Endothelial cell (in vitro differentiated cells): ENCODE data around the gene ZNF217. TPM values are rescaled to one million over a fixed set of nuclear protein-coding genes. Genes with fewer than 3 reads are reported as not detected.
"Not testable (repeated sequence)": the region's sequence is repeated elsewhere in the genome, so short reads cannot be mapped to it uniquely, and the experiment has no call there.

Experiments
- DNase-seq: peaks from one replicate; pipeline ENCODE4 v3.0.0; 2021; ENCODE audit warnings: low spot score
- H3K27ac Mint-ChIP-seq: one replicate; pipeline ENCODE4 v1.8.0; 2021; ENCODE audit warnings: mixed read lengths, inconsistent platforms; ENCODE audit not compliant: unreplicated experiment
- H3K27me3 Mint-ChIP-seq: one replicate; pipeline ENCODE4 v1.8.0; 2021; ENCODE audit warnings: mild to moderate bottlenecking, moderate library complexity, mixed read lengths, inconsistent platforms; ENCODE audit not compliant: unreplicated experiment
- H3K36me3 Mint-ChIP-seq: one replicate; pipeline ENCODE4 v1.8.0; 2021; ENCODE audit warnings: mild to moderate bottlenecking, low read depth, mixed read lengths, inconsistent platforms; ENCODE audit not compliant: unreplicated experiment
- H3K4me1 Mint-ChIP-seq: one replicate; pipeline ENCODE4 v1.8.0; 2021; ENCODE audit warnings: mild to moderate bottlenecking, mixed read lengths, inconsistent platforms; ENCODE audit not compliant: unreplicated experiment
- H3K4me3 Mint-ChIP-seq: one replicate; pipeline ENCODE4 v1.8.0; 2021; ENCODE audit warnings: mild to moderate bottlenecking, mixed read lengths, inconsistent platforms; ENCODE audit not compliant: unreplicated experiment
- H3K9me3 Mint-ChIP-seq: one replicate; pipeline ENCODE4 v1.8.0; 2021; ENCODE audit warnings: mixed read lengths, inconsistent platforms; ENCODE audit not compliant: unreplicated experiment
- CTCF ChIP-seq: fragments of 200-600 bp; sonication (generic); IDR thresholded peaks from one replicate; pipeline ENCODE4 v1.5.0; 2021; ENCODE audit warnings: antibody characterized with exemption; ENCODE audit not compliant: unreplicated experiment
- total RNA-seq: library from RNA; stranded (reverse); fragmentation: NEBNext Ultra II Directional; extraction: Animal tissue kit (Norgen Biotek cat#: 25700); gene quantifications from one replicate; pipeline ENCODE4 v1.2.1, GENCODE V29; 2021; ENCODE audit not compliant: unreplicated experiment

ZNF217 gene
- total RNA-seq, 1 donor from 2014 or later, result 76.7 TPM

- no peak overlapping the region for H3K4me3 Mint-ChIP-seq
- no peak for DNase-seq
- no peaks in the 10 kb centered on the region for H3K9me3 Mint-ChIP-seq
- no peaks in the 10 kb centered on the region for H3K4me1 Mint-ChIP-seq
- H3K27me3 Mint-ChIP-seq, result peaks cover 2% of the 10 kb centered on the region
- H3K36me3 Mint-ChIP-seq, result no peaks in the 10 kb centered on the region
- H3K27ac Mint-ChIP-seq, result no peak overlapping the region
- no peak for TF ChIP-seq CTCF
Observed at GRCh38 chr20:53550280-53551187, 43.1 kb downstream of the ZNF217 start.

- no peak overlapping the region for H3K27ac Mint-ChIP-seq
- no peaks in the 10 kb centered on the region for H3K9me3 Mint-ChIP-seq
- no peaks in the 10 kb centered on the region for H3K27me3 Mint-ChIP-seq
- TF ChIP-seq CTCF, result peak; percentile 64
- H3K36me3 Mint-ChIP-seq, result no peaks in the 10 kb centered on the region
- DNase-seq, result peak; percentile 58
- no peak overlapping the region for H3K4me3 Mint-ChIP-seq
- no peaks in the 10 kb centered on the region for H3K4me1 Mint-ChIP-seq
Observed at GRCh38 chr20:53547664-53548239, 45.9 kb downstream of the ZNF217 start.

GRCh38 chr20:53539516-53539915, 54.1 kb downstream of the ZNF217 start:
- TF ChIP-seq CTCF, result no peak
- Mint-ChIP-seq H3K4me1 (no peaks in the 10 kb centered on the region), H3K27ac (no peak overlapping the region)

GRCh38 chr20:53536382-53536781, 57.3 kb downstream of the ZNF217 start:
- not testable (repeated sequence) for H3K4me3 Mint-ChIP-seq, H3K27ac Mint-ChIP-seq, H3K9me3 Mint-ChIP-seq, H3K36me3 Mint-ChIP-seq, DNase-seq, H3K4me1 Mint-ChIP-seq, H3K27me3 Mint-ChIP-seq

More at GRCh38 chr20:53539516-53539915, 54.1 kb downstream of the ZNF217 start:
- Mint-ChIP-seq H3K36me3 (no peaks in the 10 kb centered on the region), H3K9me3 (no peaks in the 10 kb centered on the region), H3K27me3 (no peaks in the 10 kb centered on the region), H3K4me3 (no peak overlapping the region)
- no peak for DNase-seq

GRCh38 chr20:53535878-53536277, 57.8 kb downstream of the ZNF217 start:
- Mint-ChIP-seq H3K27me3 (no peaks in the 10 kb centered on the region), H3K9me3 (no peaks in the 10 kb centered on the region), H3K4me3 (no peak overlapping the region), H3K27ac (no peak overlapping the region), H3K4me1 (no peaks in the 10 kb centered on the region), H3K36me3 (no peaks in the 10 kb centered on the region)
- no peak for TF ChIP-seq CTCF
- DNase-seq, result no peak
